Uterus (tissue), 4 donors: ENCODE measurements around the gene EIF3CL. TPM values are rescaled to one million over a fixed set of nuclear protein-coding genes. Genes with fewer than 3 reads are reported as not detected.
"Not testable (repeated sequence)": the region's sequence is repeated elsewhere in the genome, so short reads cannot be mapped to it uniquely, and the experiment has no call there.

ENCODE experiments used
- DNase-seq, 2 donors: peaks; one replicate each; pipeline ENCODE4 v3.0.0-alpha.2; 2019 to 2020
- H3K27ac ChIP-seq, 2 donors: fragments of 200-600 bp; sonication (generic); 1 replicate in 1 of 2; 2 replicates in 1 of 2; pipeline ENCODE4 v1.5.1; 2016 to 2018
- H3K27me3 ChIP-seq, 2 donors: fragments of 200-600 bp; sonication (generic); one replicate each; pipeline ENCODE4 v1.5.1; 2018 to 2019; ENCODE audit warnings: control low read depth in 1 of 2
- H3K36me3 ChIP-seq, 2 donors: fragments of 200-600 bp; sonication (generic); one replicate each; pipeline ENCODE4 v1.5.1; 2019; ENCODE audit warnings: control low read depth in 1 of 2
- H3K4me1 ChIP-seq, 2 donors: fragments of 200-600 bp; sonication (generic); one replicate each; pipeline ENCODE4 v1.5.1; 2018 to 2019; ENCODE audit warnings: control low read depth in 1 of 2
- H3K4me3 ChIP-seq, 2 donors: fragments of 200-600 bp; sonication (generic); 1 replicate in 1 of 2; 2 replicates in 1 of 2; pipeline ENCODE4 v1.5.1; 2018 to 2019; ENCODE audit warnings: mild to moderate bottlenecking in 1 of 2
- H3K9me3 ChIP-seq, 2 donors: fragments of 200-600 bp; sonication (generic); one replicate each; pipeline ENCODE4 v1.5.1; 2019; ENCODE audit warnings: control low read depth in 1 of 2
- intact Hi-C: fragments of 100-400 bp; cut with DNase I; formaldehyde crosslinking; loops from one replicate; pipeline ENCODE4 v1.15.1; 2023; ENCODE audit warnings: low total_unique reads
- microRNA-seq: library from miRNA; unstranded; fragments of <30 nt; microRNA quantifications from one replicate; pipeline ENCODE4, GENCODE V29; 2016; ENCODE audit warnings: borderline microRNAs expressed, borderline replicate concordance
- small RNA-seq: library from RNA; depleted of rRNA; stranded (forward); fragments of <200 nt; gene quantifications from one replicate; pipeline ENCODE3, GENCODE V24; 2016
- total RNA-seq, 4 donors: library from RNA; depleted of rRNA in 3 of 4; stranded (reverse); fragments of >200 nt in 3 of 4; gene quantifications; one replicate each; pipeline versions ENCODE4 v1.1.0 to v1.2.4, GENCODE V29; 2014 to 2023
- donor health status: DM: yes; HTN: yes; CAD: no.

The EIF3CL gene
- total RNA-seq, 4 donors from 2014 or later: 42.6 to 151 (median 80.8) TPM

- H3K27ac ChIP-seq, H3K36me3 ChIP-seq, H3K4me3 ChIP-seq, intact Hi-C loops, H3K9me3 ChIP-seq, H3K4me1 ChIP-seq, H3K27me3 ChIP-seq, DNase-seq: not testable (repeated sequence)
These were observed 73.4 kb downstream of the EIF3CL start for GRCh38 chr16:28330232-28330631.

Small RNA genes within 50 kb of the gene (microRNA-seq; reads per million reads assigned to microRNA genes)
- gene MIR6862-1: not detected

Small RNA genes within 50 kb of the gene (small RNA-seq; reads per million reads assigned to genes)
- gene AC138904.2 (not detected), gene MIR6862-1 (not detected)

Other genes starting within 250 kb of the EIF3CL start
- 100 to 1,000 TPM in 1 of 4 donors, 10 to 100 TPM in 3; 72.9 to 251 (median 86.4) TPM for gene XPO6, start 191.9 kb downstream of the EIF3CL start, total RNA-seq
- gene SBK1, start 111.3 kb downstream of the EIF3CL start, total RNA-seq: 1 to 10 TPM in 1 of 4 donors, under 1 TPM in 2, not detected in 1; 0.26 to 1.2 (median 0.64) TPM
- gene NPIPB6, start 40.3 kb downstream of the EIF3CL start, total RNA-seq: 1 to 10 TPM in 2 of 4 donors, not detected in 2; 2.0 to 5.9 TPM
- gene NPIPB7, start 68.5 kb upstream of the EIF3CL start, total RNA-seq: under 1 TPM in 1 of 4 donors, not detected in 3; 0.73 TPM
- gene CLN3, start 88.2 kb upstream of the EIF3CL start, total RNA-seq: 10 to 100 TPM; 13.8 to 23.7 (median 18.3) TPM
- gene APOBR, start 90.8 kb upstream of the EIF3CL start, total RNA-seq: under 1 TPM; 0.07 to 0.49 (median 0.28) TPM
- not detected for gene IL27, start 103.0 kb upstream of the EIF3CL start, total RNA-seq
- 10 to 100 TPM in 3 of 4 donors, 1 to 10 TPM in 1; 7.3 to 81.1 (median 18.4) TPM for gene NUPR1, start 135.1 kb upstream of the EIF3CL start, total RNA-seq
- gene SGF29, start 150.1 kb upstream of the EIF3CL start, total RNA-seq: 10 to 100 TPM; 13.2 to 45.3 (median 29.1) TPM
- gene SULT1A2, start 193.2 kb upstream of the EIF3CL start, total RNA-seq: under 1 TPM in 2 of 4 donors, not detected in 2; 0.41 to 0.46 TPM
- gene SULT1A1, start 206.2 kb upstream of the EIF3CL start, total RNA-seq: 10 to 100 TPM in 2 of 4 donors, 1 to 10 TPM in 2; 2.8 to 30.3 (median 8.5) TPM
- gene NPIPB8, start 234.2 kb upstream of the EIF3CL start, total RNA-seq: 1 to 10 TPM in 1 of 4 donors, not detected in 3; 8.1 TPM